KBM-7 (cell line): ENCODE results near the gene TMCC3.
"Not testable (repeated sequence)": the region's sequence is repeated elsewhere in the genome, so short reads cannot be mapped to it uniquely, and the experiment has no call there.

ENCODE experiments used
- DNase-seq: peaks from one replicate; pipeline ENCODE4 v3.0.0-alpha.2; 2015
- in situ Hi-C: fragments of 300-500 bp; cut with MboI; formaldehyde crosslinking; loops from 2 replicates; pipeline ENCODE4 v1.14.3; 2020; ENCODE audit warnings: low sequenced_read_pairs, low pct_unique_long_range_greater_than_20kb, mixed read lengths

TMCC3 gene

DNA sequence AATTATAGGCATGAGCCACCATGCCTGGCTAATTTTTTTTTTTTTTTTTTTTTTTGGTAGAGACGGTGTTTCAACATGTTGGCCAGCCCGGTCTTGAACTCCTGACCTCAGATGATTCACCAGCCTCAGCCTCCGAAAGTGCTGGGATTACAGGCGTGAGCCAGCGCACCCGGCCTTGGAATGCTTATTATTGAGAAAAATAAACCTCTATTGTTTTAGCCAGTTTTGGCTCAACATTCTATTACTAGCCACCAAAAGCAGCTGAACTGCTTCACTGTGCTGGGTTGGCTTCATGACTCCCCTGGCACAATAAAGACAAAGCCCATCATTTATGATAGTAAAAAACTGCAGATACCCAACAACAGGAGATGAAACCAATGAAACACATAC, 97.2 kb downstream of the TMCC3 start:
- DNase-seq = no peak
- in situ Hi-C loops = no loop called here

DNA sequence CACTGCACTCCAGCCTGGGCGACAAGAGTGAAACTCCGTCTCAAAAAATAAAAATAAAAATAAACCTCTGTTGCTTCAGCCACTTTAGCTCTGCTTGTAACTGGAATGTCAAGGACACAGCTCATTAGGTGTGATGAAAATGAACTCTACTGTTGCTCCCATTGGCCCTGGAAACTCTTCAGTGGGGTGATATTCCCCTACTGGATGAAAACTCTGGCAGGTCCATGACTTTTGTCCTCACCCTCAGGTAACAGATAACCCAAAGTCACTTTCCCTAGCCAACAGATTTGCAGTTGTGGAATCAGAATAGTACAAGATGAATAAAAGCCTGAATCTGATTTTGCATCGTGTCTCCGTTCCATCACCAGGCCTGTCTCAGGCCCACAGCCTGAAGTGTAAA, 98.5 kb downstream of the TMCC3 start:
- DNase-seq = no peak
- in situ Hi-C loops = no loop called here

DNA sequence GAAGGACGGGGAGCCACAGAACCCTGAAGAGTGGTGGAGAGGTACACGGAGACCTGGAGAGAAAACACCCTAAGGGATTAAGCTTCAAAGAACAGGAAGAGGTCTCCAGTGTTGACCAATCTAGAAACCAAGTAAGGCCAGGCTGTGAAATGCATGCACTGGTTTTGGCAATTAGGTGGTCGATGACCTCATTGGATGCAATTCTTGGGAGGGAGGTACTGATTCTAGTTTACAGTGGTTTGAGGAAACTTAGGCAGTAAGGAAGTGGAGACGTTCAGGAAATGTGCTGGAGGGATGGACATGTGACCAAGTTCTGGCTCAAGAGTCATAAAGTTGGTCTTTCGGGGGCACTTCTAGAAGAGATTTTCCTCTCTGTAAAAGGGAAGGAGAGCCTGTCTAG, 99.4 kb downstream of the TMCC3 start:
- in situ Hi-C loops = no loop called here
- no peak for DNase-seq

DNA sequence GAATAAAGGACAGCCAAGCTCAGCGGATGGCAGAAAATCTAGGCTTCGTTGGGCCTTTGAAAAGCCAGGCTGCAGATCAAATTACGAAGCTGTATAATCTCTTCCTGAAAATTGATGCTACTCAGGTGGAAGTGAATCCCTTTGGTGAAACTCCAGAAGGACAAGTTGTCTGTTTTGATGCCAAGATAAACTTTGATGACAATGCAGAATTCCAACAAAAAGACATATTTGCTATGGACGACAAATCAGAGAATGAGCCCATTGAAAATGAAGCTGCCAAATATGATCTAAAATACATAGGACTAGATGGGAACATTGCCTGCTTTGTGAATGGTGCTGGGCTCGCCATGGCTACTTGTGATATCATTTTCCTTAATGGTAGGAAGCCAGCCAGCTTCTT, 101.5 kb downstream of the TMCC3 start:
- in situ Hi-C loops = not testable (repeated sequence)

DNA sequence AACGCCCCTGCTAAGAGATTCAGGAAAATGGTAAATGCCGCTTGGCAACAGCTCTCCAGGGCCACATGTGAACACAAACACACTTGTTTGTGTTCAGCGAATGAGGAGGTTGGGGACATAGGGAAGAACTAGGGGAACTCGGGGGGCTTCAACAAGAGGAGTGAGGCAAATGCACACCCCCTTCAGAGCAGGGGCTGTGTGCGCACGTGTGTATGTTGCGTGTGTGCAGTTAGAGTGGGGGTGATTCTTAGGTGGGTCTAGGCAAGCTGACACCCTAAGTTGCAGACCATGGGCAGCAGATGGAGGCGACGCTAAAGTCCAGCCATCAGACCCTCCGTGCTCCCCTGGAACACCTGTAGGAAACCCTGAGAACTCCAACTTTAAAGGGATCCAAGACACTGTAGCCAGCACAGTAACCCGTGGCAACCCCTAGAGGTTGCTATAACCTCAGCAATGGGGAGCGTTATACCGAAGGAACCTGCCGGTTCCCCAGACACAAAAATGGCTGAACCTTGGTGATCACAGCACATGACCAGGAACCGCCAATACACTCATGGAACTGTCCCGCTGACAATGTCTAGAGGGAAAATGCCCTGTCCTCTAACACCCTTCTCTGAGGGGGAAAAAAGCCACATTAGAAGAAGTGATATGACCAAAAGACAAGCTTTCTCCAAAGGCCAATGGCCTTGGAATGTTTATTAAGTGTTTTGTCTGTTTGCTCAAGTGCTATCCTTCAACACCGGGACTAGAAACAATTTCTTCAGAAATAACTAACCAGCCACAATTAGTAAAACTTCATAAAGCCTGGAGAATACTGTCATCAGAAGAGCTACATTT, 104.2 kb downstream of the TMCC3 start:
- DNase-seq = peak; percentile 61
- in situ Hi-C loops = no loop called here

More for the DNA sequence above, 101.5 kb downstream of the TMCC3 start:
- DNase-seq = not testable (repeated sequence)

DNA sequence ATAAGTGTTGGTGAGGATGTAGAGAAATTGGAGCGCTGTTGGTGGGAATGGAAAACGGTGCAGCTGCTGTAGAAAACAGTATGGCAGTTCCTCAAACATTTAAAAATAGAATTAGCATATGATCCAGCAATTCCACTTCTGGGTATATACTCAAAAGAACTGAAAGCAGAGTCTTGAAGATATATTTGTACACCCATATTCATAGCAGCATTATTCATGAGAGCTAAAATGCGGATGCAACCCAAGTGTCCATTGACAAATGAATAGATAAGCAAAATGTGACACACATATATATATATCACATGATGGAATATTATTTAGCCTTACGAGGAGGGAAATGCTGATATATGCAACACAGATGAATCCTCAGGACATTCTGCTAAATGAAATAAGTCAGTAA, 106.0 kb downstream of the TMCC3 start:
- DNase-seq = no peak
- in situ Hi-C loops = no loop called here

DNA sequence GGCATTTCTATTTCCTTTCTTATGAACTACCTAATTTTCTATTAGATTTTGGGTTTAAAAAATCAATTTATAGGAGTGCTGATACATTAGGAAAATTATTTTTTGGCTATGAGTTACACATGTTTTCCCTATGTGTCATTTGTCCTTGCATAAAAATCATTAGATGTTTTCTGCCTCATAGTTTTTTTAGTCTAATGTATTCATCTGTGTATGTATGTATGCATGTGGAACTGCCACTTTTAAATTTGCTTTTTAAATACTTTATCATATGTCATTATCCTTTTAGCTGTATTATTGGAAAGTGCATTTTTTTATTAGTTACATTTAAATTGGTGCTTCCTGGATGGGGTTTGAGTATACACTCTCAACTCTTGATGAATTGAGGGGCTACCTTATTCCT, 112.0 kb downstream of the TMCC3 start:
- in situ Hi-C loops = no loop called here
- no peak for DNase-seq

DNA sequence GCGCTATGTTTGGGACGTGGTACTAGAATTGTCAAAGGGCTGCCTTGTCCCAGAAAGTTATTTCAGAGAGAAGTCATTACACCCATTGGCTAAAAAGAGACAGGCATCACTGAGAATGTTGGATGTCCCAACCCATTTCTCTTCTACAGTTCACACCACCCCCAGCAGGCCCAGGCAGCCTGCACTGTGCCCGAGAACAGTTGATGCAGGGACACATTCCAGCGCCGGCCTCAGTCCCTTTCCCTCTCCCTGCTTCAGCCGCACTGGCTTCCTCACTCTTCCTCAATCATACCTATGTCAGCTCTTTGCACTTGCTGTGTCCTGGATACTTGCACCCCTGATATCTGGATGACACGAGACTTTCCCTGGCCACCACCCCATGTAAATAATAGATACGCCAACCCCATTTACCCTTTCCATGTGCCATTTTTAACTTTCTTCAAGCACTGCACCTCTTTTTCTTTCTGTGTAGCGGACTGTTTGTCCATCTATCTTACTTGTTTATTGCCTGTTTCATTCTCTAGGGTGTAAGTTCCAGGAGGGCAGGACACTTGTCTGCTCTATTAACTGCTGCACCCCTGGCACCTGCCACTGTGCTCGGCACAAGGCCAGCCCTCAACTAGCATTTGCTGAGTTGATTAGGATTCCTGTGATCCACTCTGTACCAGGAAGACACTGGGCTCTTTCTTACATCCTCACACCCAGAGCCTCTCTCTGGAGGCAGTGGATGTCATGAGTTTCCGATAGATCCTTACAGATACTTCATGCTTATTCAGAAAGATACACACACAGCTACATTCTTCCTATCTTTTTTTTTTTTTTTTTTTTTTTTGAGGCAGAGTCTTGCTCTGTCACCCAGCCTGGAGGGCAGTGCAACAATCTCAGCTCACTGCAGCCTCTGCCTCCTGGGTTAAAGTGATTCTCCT, 114.1 kb downstream of the TMCC3 start:
- in situ Hi-C loops = no loop called here

DNA sequence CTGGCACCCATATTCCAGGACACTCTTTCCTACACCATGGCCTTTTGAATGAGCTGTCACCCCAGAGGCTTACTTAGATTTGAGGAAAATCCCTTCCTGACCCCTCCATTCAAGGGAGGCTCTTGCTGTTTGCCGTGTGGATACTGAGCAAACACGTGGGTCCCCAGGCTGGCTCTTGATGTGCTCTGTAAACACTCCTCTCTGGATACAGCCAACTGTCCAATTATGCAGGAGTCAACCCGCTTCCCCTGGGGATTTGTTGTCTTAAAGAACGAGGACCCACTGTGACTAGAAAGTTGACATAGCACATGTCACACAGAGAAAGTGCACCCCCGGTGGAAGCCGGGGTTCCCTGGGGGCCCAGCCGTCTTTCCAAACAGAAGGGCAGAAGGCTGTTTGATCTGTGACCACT, 114.8 kb downstream of the TMCC3 start:
- no peak for DNase-seq
- in situ Hi-C loops = no loop called here

More for the DNA sequence above, 114.1 kb downstream of the TMCC3 start:
- no peak for DNase-seq

DNA sequence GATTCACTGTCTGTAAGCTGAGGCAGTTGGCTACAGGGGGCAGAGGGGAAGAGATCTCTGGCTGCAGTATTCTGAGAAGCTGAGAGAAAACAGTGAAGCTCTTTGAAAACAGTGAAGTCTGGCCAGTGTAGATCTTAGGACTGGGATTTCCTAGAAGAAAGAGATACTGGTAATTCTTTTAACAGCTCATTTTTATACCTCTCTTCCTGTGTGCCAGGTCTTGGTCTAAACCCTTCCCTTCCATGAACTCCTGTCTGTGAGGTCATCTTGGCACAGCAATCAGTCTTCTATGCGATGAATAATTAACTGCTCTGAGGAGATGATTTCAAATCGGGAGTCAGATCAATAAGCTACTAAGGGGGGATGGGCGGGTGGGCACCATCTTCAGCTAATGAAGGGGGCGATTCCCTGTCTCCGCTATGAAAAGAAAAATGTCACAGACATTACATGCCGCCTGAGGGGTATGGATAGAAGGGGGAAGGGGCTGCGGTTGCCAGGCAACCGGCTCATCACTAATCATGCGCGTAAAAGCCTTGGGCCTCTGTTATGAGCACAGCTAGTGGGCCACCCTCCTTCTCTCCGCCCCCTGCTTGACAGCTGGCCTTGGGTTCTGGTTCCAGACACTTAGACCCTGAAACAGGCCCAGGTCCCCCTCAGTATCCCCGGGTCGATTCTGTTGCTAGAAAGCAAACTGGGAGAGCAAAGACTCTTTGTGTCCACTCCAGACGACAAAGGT, 115.4 kb downstream of the TMCC3 start:
- peak; percentile 33 for DNase-seq
- in situ Hi-C loops = loop anchor here (5.0 kb wide), 1 partner anchor 398 kb away; no protein-coding TSS in a partner anchor

DNA sequence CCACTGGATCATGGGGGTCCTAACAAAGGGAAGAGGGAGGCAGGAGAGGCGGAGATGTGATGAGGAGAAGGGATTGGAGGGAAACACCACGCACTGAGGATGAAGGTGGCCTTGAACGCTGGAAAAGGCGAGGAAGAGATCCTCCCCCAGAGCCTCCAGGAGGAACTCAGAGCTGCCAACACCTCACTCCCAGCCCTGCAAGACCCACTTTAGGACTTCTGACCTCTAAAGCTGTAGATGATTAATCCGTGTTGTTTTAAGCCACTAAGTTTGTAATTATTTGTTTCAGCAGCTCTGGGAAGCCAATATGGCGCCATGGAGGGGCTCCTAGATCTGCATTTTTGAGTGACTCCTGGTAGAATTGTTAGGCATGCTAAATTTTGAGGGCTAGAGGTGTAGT, 116.1 kb downstream of the TMCC3 start:
- DNase-seq = no peak
- in situ Hi-C loops = loop anchor here (5.0 kb wide), 1 partner anchor 397 kb away; no protein-coding TSS in a partner anchor

DNA sequence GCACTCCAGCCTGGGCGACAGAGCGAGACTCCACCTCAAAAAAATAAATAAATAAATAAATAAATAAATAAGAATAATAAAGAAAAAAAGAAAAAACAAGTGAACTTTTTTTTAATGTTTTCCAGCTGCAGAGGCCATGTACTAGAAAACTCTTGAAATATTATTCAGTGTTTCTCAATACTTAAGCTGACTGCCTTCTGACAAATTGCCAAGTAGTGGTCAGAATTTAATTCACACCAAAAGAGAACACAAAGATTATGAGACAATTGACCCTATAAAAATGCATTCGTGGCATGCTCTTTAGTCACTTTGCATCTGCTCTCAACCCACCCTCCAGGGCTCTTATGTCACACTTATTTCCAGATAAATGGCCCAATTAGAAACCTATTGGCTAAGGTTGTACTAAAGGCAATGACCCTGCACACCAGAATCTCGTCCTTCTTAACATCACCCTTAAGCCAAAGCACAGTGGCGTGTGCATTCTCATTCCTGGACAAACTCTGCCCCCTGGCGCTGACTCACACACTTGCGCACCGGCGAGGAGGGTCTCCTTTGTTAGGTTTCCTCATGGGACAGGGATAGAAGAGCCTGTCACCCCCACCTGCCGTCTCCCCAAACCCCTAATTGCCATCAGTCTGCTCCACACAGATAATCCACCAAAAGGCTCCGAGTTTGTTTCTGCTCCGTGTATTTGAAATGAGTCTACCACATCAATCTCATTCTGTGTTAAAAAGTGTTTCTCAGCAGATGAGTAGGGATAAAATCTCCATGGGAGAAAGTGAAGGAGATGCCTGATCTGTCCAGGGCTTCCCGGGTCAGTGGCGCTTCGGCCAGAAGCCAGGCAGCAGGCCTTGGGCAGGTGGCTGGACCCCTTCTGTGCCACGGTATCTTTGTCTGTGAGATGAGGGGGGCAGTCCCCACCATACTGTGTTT, 117.6 kb downstream of the TMCC3 start:
- in situ Hi-C loops = loop anchor here (5.0 kb wide), 1 partner anchor 395 kb away; no protein-coding TSS in a partner anchor
- DNase-seq = peak; percentile 81

DNA sequence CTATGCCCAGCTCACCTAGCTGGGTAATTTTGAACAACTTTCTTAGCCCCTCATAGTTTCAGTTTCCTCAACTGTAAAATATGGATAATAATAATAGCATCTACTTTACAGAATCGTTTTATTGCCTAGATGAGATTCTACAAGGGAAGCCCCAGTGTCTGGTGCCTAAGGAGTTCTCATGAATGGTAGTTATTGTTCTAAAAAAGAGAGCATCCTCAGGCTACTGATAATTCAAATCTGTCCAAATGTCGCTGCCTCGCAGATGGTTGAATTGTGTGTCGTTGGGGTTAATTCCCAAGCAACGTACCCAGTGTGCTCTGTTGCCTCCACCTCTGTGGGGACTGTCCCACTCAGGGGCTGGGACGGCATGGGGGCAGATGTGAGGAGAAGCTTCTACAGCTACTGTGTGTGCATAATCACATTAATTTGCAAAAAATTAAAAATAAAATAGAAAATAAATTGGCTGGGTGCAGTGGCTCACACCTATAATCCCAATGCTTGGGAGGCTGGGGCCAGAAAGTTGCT, 119.1 kb downstream of the TMCC3 start:
- no peak for DNase-seq
- in situ Hi-C loops = loop anchor here (5.0 kb wide), 1 partner anchor 394 kb away; no protein-coding TSS in a partner anchor

DNA sequence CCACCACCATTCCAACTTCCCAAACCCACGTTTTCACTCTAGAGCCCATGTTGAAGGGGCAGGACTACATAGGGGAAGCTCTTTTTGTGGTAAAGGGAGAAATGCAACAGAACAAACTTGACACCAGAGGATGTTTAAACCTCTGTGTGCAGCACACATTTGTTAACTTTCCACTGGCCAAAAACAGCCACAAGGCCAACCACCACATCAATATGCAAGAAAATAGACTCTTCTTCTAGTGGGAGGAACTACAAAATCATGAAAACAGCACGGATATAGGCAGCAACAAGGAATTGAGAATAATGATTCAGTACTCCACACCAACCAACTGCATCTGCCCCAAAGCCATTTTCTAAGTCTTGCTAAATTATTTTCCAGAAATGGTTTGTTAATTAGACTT, 124.4 kb downstream of the TMCC3 start:
- peak; percentile 27 for DNase-seq
- in situ Hi-C loops = no loop called here
